DMS 273 (cell line): Measurements from ENCODE around the gene PRSS21.
A peak's percentile ranks its signal among the peaks of the same experiment; 100 is the strongest.

Source experiments
- DNase-seq: peaks from one replicate; lab custom pipeline; 2025; ENCODE audit not compliant: unreplicated experiment; lab: John Stamatoyannopoulos, UW

PRSS21 gene

DNA sequence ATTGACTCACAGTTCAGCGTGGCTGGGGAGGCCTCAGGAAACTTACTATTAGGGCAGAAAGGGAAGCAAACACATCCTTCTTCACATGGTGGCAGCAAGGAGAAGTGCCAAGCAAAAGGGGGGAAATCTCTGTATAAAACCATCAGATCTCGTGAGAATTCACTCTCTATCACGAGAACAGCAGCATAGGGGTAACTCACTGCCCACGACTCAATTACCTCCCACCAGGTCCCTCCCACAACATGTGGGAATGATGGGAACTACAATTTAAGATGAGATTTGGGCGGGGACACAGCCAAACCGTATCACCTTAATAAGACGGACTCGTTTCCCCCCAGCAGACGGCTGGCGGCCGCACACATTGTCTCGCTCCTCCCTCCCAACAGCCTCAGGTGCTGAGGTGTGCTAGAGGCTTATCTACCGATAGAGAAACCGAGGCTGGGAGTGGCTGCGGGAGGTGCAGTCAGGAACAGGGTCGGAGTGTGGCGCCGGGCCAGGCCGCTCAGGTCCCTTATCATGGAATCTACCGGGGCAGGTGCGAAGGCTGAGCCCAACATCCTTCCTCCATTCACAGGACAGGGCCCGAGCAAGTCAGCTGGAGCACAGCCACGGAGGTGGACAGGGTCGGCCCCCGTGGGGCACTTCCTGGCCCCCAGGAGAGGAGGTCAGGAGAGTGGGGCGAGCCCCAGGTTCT is 8.2 kb downstream of the PRSS21 start:
- no peak for DNase-seq

DNA sequence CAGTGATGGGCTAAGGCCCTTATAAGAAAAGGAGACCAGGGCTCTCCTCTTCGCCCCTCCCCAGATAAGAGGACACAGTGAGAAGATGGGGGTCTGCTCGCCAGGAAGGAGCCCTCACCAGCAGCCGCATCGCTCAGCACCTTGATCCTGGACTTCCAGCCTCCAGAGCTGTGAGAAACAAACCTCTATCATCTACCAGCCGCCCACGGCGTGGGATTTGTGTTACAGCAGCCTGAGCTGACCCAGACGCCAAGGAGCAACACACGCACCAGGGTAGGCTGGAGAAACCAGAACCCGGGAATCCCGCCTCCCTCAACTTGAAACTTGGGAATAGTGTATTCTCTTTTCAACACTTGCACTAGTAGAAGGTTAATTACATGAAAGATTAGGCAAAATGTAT is 8.9 kb downstream of the PRSS21 start:
- DNase-seq, result no peak

DNA sequence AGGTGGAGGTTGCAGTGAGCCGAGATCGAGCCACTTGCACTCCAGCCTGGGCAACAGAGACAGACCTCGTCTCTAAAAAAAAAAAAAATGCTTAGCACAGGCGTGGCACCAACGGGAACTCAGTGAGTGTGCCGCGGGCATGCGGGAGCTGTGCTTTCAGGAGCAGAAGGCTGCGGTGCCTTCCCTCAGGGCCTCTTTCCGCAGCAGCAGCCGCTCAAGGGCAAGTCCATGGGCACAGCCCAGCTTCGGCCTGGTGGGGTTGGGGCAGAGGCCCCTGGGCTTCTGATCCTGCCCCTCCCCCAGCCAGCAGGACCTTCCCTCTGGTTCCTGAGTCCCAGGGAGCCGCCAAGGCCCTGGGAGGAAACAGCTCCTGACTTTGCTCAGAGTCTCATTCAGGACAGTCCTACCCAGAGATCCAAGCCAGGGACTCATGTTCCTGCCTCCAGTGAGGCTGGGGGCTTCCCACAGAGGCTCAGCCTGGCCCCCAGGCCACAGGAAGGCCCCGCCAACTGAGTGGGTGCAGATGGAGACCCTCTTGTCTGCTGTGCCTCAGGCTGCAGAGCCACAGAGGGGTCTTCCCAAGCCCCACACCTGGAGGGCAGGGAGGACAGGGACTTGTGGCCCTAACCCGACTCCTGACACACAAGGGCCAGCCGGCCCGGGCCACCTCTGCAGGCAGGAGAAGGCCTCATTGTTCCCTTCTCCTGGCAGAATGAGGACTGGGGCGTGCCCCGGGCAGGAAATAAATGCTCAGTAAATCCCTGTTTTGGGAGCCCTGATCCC is 9.7 kb downstream of the PRSS21 start:
- no peak for DNase-seq

- DNase-seq, result no peak
Observed at GRCh38 chr16:2827374-2827791, 10.3 kb downstream of the PRSS21 start.

- DNase-seq, result no peak
Observed at GRCh38 chr16:2827831-2828520, 10.9 kb downstream of the PRSS21 start.

GRCh38 chr16:2828521-2828840 is 11.4 kb downstream of the PRSS21 start:
- no peak for DNase-seq

GRCh38 chr16:2828876-2829430 is 11.9 kb downstream of the PRSS21 start:
- DNase-seq, result no peak

DNA sequence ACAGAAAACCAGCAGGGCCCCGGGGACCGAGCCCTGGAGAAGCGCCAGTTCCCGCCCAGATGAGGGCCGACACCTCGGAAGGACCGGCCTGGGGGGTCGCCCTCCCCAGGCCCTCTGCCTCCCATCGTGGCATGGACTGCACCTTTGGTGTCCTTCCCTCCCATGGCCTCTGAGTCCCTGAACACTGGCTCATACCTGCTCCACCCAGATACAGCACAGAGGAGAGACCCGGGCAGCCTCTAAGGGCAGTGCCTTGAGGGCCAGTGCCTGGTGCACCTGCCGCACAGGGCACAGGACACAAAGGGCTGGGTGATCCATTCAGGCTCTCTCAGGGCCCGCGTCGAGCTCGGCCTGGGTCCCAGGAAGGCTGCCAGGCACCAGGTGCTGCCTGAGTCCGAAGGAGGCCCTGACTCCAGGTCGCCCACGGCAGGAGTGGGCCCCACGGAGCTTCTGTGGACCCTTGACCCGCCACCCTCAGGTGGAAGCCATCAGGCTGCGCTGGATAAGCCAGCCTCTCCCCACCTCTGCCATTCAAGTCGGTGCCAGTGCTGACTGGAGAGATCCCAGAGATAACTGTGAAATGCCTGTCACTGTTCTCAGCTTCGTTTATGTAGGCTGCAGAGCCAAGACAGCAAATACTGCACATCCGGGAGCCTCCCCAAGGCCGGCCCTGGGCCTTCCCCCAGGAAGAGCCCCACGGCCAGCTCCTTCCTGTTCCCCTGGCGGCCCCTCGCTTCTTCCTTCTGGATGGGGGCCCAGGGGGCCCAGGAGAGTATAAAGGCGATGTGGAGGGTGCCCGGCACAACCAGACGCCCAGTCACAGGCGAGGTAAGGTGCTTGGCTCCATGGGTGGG is 12.7 kb downstream of the PRSS21 start, which contains the start of gene ZG16B:
Gene ZG16B (plus strand): TSS at position 803 of the 854 bp plus-strand sequence. CDS start 139 bp downstream, outside the sequence.
- DNase-seq, result no peak

- DNase-seq, result no peak
Observed at GRCh38 chr16:2830355-2830695, 13.3 kb downstream of the PRSS21 start.

- no peak for DNase-seq
Observed at GRCh38 chr16:2831203-2831602, 14.2 kb downstream of the PRSS21 start.

DNA sequence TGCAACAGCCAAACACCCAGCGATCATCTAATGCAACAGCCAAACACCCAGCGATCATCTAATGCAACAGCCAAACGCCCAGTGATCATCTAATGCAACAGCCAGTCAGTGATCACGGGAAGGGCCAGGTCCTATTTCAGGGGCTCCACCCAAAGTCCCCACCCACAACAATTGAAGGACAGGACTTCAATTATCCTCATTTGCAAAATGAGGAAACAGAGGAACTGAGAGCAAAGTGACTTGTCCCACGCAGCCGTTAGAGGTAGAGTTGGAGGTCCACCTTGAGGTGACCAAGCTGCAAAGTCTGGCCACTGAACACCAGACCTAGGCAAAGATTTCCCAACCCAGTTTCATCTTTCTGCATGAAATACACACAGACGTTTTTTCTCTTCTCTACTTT is 16.7 kb downstream of the PRSS21 start:
- DNase-seq, result no peak

- DNase-seq, result no peak
Observed at GRCh38 chr16:2834968-2835367, 17.9 kb downstream of the PRSS21 start.

DNA sequence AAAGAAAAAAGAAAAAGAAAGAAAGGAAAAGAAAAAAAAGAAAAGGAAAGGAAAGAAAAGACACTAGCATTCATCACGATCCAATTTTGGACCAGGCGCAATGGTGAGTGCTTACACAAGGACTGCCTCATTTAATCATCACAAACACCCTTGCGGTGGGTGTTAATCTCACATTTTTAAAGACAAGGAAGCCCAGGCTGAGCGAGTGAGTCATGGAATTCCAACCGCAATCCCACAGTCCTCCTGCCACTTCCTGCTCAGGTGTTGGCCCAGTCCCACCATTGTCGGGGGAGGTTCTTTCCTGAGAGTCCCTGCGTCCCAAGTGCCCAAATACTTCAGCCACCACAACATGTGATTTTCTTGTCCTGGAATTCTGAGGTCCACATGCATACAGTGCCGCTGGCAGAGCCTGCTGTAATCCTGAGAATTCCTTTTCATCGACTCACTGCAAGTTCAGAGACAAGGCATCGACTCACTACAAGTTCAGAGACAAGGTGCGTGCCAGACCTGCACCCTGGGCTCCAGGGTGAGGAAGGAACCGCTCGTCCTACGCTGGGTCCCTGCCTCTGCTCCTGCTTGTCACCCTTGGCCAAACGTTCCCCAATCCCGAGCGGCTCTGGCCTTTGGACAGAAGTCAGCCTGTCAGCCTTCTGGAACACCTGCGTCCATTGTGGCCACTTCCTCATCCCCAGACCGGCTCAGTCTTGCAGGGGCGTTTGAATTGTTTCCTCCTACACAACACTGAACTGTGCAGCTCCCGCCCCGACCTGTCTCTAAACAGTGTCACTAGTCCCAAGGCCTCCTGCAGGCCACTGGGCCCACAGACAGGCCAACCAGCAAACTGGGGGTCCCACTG is 18.8 kb downstream of the PRSS21 start:
- DNase-seq, result no peak

- DNase-seq, result no peak
Observed at GRCh38 chr16:2836646-2837508, 19.8 kb downstream of the PRSS21 start.

DNA sequence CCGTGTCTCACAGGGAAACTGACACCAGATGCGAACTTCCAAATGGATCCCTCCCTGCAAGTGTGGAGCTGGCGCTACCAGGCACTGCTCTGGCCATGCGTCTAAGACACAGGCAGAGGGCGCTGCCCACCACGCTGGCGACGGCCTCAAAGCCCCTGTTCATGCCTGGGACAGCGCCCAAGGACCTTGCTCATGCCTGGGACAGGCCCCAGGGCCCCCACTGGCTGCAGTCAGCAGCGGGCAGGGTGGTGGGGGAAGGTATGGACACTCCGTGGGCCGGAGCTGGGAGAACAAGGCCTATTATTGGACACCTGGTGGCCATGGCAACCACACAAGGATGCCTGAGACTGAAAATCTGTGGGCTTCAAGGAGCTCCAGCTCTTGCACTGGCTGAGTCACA is 21.9 kb downstream of the PRSS21 start:
- peak; percentile 85 for DNase-seq

DNA sequence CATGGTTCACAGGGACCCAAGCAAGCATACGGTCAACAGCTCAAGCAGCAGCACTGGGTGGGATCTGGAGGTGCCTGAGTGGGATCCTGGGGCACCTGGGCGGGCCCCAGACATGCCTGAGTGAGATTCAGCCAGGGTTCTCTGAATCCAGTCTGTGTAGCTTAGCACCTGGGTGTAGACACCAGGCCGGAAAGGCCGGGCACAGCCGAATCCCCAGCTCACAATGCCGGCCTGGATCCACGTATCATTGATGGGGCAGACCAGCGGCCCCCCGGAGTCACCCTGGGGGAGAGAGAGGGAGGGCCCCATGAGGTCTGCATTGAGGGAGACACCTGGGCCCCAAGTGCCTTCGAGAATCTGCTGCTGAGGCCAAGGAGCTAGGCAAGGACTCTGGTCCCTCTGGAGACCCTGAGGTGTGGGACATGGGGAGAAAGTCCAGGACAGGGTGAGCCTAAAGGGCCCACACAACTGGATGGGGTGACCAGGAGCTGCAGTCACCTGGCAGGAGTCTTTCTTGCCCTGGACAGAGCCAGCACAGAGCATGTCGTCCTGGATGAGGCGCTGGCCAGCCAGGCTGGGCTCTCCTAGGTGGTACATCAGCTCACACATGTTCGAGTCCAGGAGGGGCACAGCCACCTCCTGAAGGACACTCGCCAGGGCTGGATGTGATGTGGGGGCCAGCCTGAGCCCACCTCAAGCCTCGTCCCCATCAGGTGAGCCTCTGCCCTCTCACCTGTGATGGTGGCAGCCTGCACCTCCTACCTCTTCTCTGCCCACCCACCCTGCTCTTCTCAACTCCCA is 22.8 kb downstream of the PRSS21 start:
- DNase-seq, result no peak

GRCh38 chr16:2840914-2841313 is 23.9 kb downstream of the PRSS21 start:
- DNase-seq, result no peak
